ENCODE results near the gene DIP2C.
"Not testable (repeated sequence)": the region's sequence is repeated elsewhere in the genome, so short reads cannot be mapped to it uniquely, and the experiment has no call there.

DIP2C gene

DNA sequence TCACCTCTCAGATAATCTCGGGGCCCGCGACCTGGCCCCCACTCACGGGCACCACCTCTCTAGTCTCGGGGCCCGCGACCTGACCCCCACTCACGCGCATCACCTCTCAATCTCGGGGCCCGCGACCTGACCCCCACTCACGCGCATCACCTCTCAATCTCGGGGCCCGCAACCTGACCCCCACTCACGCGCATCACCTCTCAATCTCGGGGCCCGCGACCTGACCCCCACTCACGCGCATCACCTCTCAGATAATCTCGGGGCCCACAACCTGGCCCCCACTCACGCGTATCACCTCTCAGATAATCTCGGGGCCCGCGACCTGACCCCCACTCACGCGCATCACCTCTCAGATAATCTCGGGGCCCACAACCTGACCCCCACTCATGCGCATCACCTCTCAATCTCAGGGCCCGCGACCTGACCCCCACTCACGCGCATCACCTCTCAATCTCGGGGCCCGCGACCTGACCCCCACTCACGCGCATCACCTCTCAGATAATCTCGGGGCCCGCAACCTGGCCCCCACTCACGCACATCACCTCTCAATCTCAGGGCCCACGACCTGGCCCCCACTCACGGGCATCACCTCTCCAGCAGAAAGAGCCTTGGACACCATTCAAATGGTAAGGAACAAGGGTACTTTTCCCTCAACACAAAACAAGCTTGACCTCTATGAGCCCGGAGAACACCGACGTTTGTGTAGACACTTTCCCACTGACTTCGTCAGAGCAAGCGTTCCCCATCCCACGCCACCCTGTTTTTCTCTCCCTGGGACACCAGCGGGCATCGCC, 104.8 kb downstream of the DIP2C start:
- in situ Hi-C loops (cut with MboI; ENCODE audit: low sequenced_read_pairs) = not testable (repeated sequence)

GRCh38 chr10:583433-583832, 106.0 kb downstream of the DIP2C start:
- in situ Hi-C loops (cut with MboI; ENCODE audit: low sequenced_read_pairs) = no loop called here

- in situ Hi-C loops (cut with MboI; ENCODE audit: low sequenced_read_pairs) = no loop called here
Measured at GRCh38 chr10:581776-582330, 107.6 kb downstream of the DIP2C start.

- in situ Hi-C loops (cut with MboI; ENCODE audit: low sequenced_read_pairs) = no loop called here
Measured at GRCh38 chr10:580778-581177, 108.7 kb downstream of the DIP2C start.

DNA sequence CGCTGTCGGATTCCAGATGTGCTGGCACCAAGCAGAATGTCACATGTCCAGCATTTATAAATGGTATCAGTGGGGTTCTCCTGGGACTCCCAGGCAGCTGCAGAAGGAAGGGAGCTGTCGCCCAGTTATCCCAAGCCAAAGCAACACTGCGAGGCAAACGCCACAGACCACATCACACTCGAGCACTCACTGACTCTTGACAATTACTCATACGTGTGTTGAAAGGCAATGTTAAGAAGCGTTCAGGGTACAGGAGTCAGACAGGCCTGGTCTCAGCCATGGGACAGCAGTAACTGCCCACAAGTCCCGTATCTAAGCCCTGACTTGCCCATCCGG, 113.4 kb downstream of the DIP2C start:
- in situ Hi-C loops (cut with MboI; ENCODE audit: low sequenced_read_pairs) = no loop called here

- in situ Hi-C loops (cut with MboI; ENCODE audit: low sequenced_read_pairs) = no loop called here
Measured at GRCh38 chr10:575402-576129, 113.9 kb downstream of the DIP2C start.

DNA sequence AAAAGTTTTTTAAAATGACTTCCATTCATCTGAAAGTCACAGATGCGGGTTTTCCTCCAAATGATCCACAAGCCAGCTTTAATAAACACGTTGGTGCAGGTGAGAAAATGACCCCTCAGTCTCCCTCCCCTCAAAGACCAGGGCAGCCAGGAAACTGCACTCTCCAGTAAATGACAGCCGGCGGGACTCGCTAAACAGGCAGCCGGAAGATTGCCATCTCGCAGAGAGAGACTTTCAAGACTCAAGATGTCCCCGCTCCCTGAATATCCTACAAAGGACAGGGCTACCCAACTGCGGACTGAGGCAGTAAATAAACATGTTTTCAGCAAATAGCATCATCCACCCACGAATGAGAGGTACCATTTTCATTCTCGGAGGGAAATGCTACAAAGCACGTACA, 116.8 kb downstream of the DIP2C start:
- in situ Hi-C loops (cut with MboI; ENCODE audit: low sequenced_read_pairs) = no loop called here

GRCh38 chr10:571688-572451, 117.6 kb downstream of the DIP2C start:
- in situ Hi-C loops (cut with MboI; ENCODE audit: low sequenced_read_pairs) = no loop called here

- in situ Hi-C loops (cut with MboI; ENCODE audit: low sequenced_read_pairs) = no loop called here
Measured at GRCh38 chr10:571166-571565, 118.3 kb downstream of the DIP2C start.

DNA sequence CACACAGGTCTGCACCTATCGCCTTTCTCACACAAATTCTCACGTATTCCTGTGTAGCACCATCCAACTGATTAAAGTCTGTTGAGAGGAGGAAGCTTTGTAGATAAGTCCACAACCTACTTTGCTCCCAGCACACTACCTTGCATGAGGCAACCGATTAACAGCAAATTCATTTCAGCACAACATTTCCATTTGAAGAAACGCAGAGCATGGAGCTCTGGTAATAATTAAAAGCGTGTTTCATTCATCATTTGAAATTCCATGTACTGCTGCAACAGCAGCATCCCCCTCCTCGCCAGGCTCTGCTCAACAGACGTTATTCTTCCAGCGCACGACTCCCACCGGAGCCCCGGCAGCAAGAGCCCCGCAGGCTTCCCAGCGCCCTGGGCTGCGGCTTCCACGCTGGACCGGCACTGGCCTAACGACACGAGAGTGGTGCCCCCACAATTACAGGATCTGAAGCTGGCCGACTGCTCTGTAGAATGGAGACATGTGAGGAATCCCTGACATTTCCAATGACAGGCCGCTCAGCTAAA, 118.8 kb downstream of the DIP2C start:
- in situ Hi-C loops (cut with MboI; ENCODE audit: low sequenced_read_pairs) = no loop called here

DNA sequence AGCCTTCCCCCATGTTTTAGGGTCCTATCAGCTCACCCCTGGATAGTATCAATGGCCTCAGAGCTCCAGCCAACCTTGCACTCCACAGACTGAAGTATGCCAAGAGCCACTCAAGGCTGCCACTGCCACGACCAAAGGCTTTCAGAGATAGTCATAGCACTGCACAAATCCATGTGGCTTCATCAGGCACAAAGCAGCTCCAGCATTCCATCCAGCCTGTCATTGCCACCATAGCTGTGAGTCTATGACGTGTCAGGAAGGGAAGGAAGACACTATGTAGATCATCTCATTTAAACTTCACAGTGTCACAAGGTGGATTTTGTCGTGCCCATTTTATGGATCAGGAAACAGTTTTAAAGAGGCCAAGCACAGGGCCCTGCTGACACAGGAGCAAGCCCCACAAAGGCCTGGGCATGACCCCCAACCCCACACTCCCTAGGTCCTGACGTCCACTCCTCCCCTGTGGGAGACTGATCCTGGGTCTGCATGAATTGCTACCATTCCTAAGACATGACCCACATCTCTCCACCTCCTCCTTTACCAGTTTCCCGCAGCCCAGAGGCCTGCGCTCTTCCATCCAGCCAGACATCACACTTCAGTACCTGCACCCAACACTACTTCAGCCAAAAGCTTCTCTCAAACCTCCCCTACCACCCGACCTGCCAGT, 119.4 kb downstream of the DIP2C start:
- in situ Hi-C loops (cut with MboI; ENCODE audit: low sequenced_read_pairs) = no loop called here

- in situ Hi-C loops (cut with MboI; ENCODE audit: low sequenced_read_pairs) = no loop called here
Measured at GRCh38 chr10:568848-569247, 120.6 kb downstream of the DIP2C start.

DNA sequence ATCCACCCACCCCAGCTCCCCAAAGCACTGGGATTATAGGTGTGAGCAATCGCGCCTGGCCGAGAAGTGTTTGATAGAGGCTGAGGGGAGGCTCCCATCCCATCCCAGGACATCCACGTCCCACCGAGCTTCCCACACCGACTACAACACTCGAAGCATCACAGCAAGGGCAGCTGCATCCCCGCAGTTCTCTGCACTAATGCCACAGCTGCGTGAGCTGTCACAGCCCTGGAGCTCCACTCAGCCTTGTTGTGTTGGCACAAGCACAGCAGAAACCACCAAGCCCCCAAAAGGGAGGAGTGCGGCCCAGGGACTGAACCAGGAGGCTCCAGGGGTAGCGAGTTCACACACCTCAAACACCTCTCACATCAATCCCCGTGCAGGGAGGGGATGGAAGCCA, 121.6 kb downstream of the DIP2C start:
- in situ Hi-C loops (cut with MboI; ENCODE audit: low sequenced_read_pairs) = no loop called here

- in situ Hi-C loops (cut with MboI; ENCODE audit: low sequenced_read_pairs) = no loop called here
Measured at GRCh38 chr10:566241-566885, 123.1 kb downstream of the DIP2C start.

DNA sequence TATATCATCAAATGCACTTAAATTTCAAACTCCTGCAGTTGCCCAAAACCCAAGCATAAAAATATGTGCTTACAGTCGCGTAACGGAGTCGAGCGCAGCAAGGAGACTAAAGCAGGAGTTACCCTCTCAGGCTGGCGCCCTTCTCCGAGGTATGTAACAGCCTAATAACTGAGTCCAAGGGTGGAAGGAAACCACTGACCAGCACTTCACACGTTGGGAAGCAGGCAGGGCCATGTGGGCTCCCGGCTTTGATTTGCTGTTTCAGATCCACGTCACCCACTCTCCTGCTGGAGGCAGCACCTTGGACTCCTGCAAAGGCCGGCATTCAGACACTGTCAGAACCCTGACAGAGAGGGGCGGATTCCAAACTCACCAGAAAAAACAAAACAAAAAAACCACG, 123.8 kb downstream of the DIP2C start:
- in situ Hi-C loops (cut with MboI; ENCODE audit: low sequenced_read_pairs) = no loop called here

- in situ Hi-C loops (cut with MboI; ENCODE audit: low sequenced_read_pairs) = no loop called here
Measured at GRCh38 chr10:565146-565545, 124.3 kb downstream of the DIP2C start.

DNA sequence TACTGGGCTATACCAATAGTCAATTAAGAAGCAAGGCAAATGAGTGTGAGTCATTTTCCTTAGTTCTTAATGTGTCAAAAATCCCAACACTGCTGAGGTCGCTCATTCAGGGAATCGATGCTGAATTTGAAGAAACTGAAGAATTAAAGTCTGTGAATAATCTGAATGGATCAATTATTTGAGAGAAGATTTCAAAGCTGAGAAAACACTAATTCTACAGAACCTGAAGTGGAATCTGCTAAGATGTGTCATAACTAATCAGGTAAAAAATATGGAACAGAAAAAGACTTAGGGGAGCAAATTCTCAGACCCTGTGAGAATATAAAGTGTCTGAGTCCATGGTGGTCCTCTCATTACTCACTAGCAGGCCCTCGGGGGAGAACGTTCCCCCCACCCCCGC, 125.6 kb downstream of the DIP2C start:
- in situ Hi-C loops (cut with MboI; ENCODE audit: low sequenced_read_pairs) = no loop called here

DNA sequence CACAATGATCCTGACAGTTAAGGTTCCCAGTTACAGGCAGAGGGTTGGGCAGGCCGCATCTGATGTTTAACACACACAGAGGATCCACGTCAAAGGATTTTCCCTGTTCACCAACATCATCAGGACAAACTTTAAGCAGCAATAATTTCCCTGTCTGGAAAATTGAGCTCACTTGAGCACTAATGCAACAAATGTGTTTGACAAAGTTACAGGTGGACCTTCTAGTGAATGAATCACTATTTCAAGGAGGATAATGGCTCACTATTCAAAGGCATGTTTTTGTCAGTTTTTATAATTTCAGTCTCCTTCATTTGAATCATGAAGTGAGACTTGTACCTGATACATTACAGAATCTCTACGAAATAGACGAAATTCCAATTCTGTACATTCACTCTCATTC, 127.3 kb downstream of the DIP2C start:
- in situ Hi-C loops (cut with MboI; ENCODE audit: low sequenced_read_pairs) = no loop called here

- in situ Hi-C loops (cut with MboI; ENCODE audit: low sequenced_read_pairs) = no loop called here
Measured at GRCh38 chr10:561721-562120, 127.7 kb downstream of the DIP2C start.

DNA sequence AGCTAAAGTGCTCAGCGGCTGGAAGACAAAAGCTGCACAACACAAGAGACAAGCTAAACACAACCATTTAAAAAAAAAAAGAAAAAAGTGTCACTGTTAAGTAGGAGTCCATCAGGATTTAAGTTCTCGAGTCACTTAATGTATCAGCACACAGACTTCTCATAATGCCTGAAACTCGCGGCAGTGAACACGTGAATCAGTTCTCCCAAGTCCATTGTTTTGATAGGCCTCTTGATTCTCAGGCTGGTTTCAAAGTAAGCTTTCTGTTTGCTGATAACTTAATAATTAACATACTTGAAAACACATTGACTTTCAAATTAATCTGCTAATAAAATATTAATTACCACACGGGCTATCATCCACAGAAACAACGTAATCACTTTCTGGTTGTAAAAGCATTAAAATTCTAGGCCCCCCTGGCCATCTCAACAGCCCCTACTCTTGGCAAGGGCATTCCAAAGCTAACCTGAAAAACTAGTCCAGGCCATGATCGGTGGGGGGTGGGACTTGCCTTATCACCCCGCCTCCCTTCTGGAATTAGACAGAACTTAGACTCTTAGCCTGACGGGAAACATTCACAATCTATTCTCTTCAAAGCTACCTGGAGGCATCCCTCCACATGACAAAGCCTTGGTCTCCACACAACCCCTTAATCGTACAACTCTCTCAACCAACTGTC, 129.0 kb downstream of the DIP2C start:
- in situ Hi-C loops (cut with MboI; ENCODE audit: low sequenced_read_pairs) = no loop called here
